H9 (cell line): ENCODE data around the gene HYI. TPM values are rescaled to one million over a fixed set of nuclear protein-coding genes. Genes with fewer than 3 reads are reported as not detected.

ENCODE experiments used
- DNase-seq: peaks from one replicate; pipeline ENCODE4 v3.0.0-alpha.2; 2017
- H2AFZ ChIP-seq: one replicate; pipeline ENCODE4 v1.6.1; 2013; ENCODE audit warnings: mild to moderate bottlenecking, low read length, control low read depth, moderate library complexity
- H2AK5ac ChIP-seq: 2 replicates; pipeline ENCODE4 v1.6.1; 2013; ENCODE audit warnings: low read length, control low read depth, mixed read lengths; ENCODE audit not compliant: insufficient read length
- H2BK120ac ChIP-seq: one replicate; pipeline ENCODE4 v1.6.1; 2013; ENCODE audit warnings: low read depth, mild to moderate bottlenecking, low read length, control low read depth, inconsistent platforms; ENCODE audit not compliant: poor library complexity, severe bottlenecking
- H2BK12ac ChIP-seq: 2 replicates; pipeline ENCODE4 v1.6.1; 2013; ENCODE audit warnings: low read length, control low read depth, mixed read lengths, low read depth; ENCODE audit not compliant: insufficient read length
- H2BK15ac ChIP-seq: 2 replicates; pipeline ENCODE4 v1.6.1; 2013; ENCODE audit warnings: low read depth, low read length, control low read depth
- H2BK20ac ChIP-seq: one replicate; pipeline ENCODE4 v1.6.1; 2013; ENCODE audit warnings: low read depth, mild to moderate bottlenecking, low read length, control low read depth, inconsistent platforms; ENCODE audit not compliant: poor library complexity, severe bottlenecking
- H2BK5ac ChIP-seq: 2 replicates; pipeline ENCODE4 v1.6.1; 2013; ENCODE audit warnings: low read length, control low read depth, mixed read lengths; ENCODE audit not compliant: insufficient read length
- H3K14ac ChIP-seq: 2 replicates; pipeline ENCODE4 v1.6.1; 2013; ENCODE audit warnings: low read length, control low read depth; ENCODE audit not compliant: insufficient read depth
- H3K18ac ChIP-seq: 2 replicates; pipeline ENCODE4 v1.6.1; 2013; ENCODE audit warnings: low read depth, mild to moderate bottlenecking, mixed read lengths, low read length, control low read depth; ENCODE audit not compliant: insufficient read length
- H3K23ac ChIP-seq: 2 replicates; pipeline ENCODE4 v1.6.1; 2013; ENCODE audit warnings: low read length, control low read depth, mixed read lengths, low read depth; ENCODE audit not compliant: insufficient read length
- H3K23me2 ChIP-seq: 2 replicates; pipeline ENCODE4 v1.6.1; 2013; ENCODE audit warnings: low read depth, mild to moderate bottlenecking, mixed read lengths, low read length, control low read depth; ENCODE audit not compliant: insufficient read length, poor library complexity, severe bottlenecking
- H3K27ac ChIP-seq: 2 replicates; pipeline ENCODE4 v1.5.1; 2013; ENCODE audit warnings: low read length, control low read depth, mixed read lengths, low read depth; ENCODE audit not compliant: insufficient read length
- H3K27me3 ChIP-seq: 2 replicates; pipeline ENCODE4 v1.6.1; 2013; ENCODE audit warnings: low read length, control low read depth, inconsistent platforms; ENCODE audit not compliant: insufficient read depth
- H3K4ac ChIP-seq: 2 replicates; pipeline ENCODE4 v1.6.1; 2013; ENCODE audit warnings: low read depth, mild to moderate bottlenecking, control low read depth, inconsistent platforms, low read length, moderate library complexity
- H3K4me1 ChIP-seq: 2 replicates; pipeline ENCODE4 v1.6.1; 2013; ENCODE audit warnings: low read length, control low read depth, inconsistent platforms; ENCODE audit not compliant: insufficient read depth
- H3K4me2 ChIP-seq: 2 replicates; pipeline ENCODE4 v1.6.1; 2013; ENCODE audit warnings: low read length, control low read depth, mixed read lengths; ENCODE audit not compliant: insufficient read length, insufficient read depth
- H3K56ac ChIP-seq: 2 replicates; pipeline ENCODE4 v1.6.1; 2013; ENCODE audit warnings: low read depth, mild to moderate bottlenecking, mixed read lengths, low read length, control low read depth; ENCODE audit not compliant: insufficient read length
- H3K79me1 ChIP-seq: 2 replicates; pipeline ENCODE4 v1.6.1; 2013; ENCODE audit warnings: low read depth, mild to moderate bottlenecking, moderate library complexity, low read length, control low read depth, inconsistent platforms; ENCODE audit not compliant: insufficient read depth, poor library complexity, severe bottlenecking
- H3K79me2 ChIP-seq: 2 replicates; pipeline ENCODE4 v1.6.1; 2013; ENCODE audit warnings: low read length, control low read depth, inconsistent platforms; ENCODE audit not compliant: insufficient read depth
- H3K9ac ChIP-seq: 2 replicates; pipeline ENCODE4 v1.6.1; 2013; ENCODE audit warnings: low read length, control low read depth, mixed read lengths; ENCODE audit not compliant: insufficient read length; ENCODE audit errors: extremely low read depth
- H3K9me3 ChIP-seq: one replicate; pipeline ENCODE4 v1.6.1; 2013; ENCODE audit warnings: low read depth, low read length, inconsistent platforms; ENCODE audit not compliant: control insufficient read depth
- H3T11ph ChIP-seq: one replicate; pipeline ENCODE4 v1.6.1; 2013; ENCODE audit warnings: mild to moderate bottlenecking, low read length, control low read depth, inconsistent platforms
- H4K20me1 ChIP-seq: one replicate; pipeline ENCODE4 v1.6.1; 2013; ENCODE audit not compliant: control insufficient read depth, insufficient read length, insufficient read depth
- H4K5ac ChIP-seq: 2 replicates; pipeline ENCODE4 v1.6.1; 2013; ENCODE audit warnings: low read depth, mild to moderate bottlenecking, mixed read lengths, low read length, control low read depth; ENCODE audit not compliant: insufficient read length
- H4K8ac ChIP-seq: replicated peaks from 2 replicates; pipeline ENCODE4 v1.6.1; 2013; ENCODE audit warnings: low read length, control low read depth, mixed read lengths, low read depth; ENCODE audit not compliant: insufficient read length
- H4K91ac ChIP-seq: 2 replicates; pipeline ENCODE4 v1.6.1; 2013; ENCODE audit warnings: low read depth, mild to moderate bottlenecking, moderate library complexity, mixed read lengths, low read length, control low read depth; ENCODE audit not compliant: insufficient read length
- H3K27ac Mint-ChIP-seq, 3 experiments: 2 replicates in 2 of 3; 3 replicates in 1 of 3; pipeline ENCODE4 v1.8.0; 2020 to 2021; ENCODE audit warnings: mixed read lengths in 3 of 3, mild to moderate bottlenecking in 1 of 3, moderate library complexity in 1 of 3
- H3K27me3 Mint-ChIP-seq: 2 replicates; pipeline ENCODE4 v1.8.0; 2021; ENCODE audit warnings: low read depth, mild to moderate bottlenecking, moderate library complexity, mixed read lengths
- H3K36me3 Mint-ChIP-seq, 3 experiments: 2 replicates in 2 of 3; 3 replicates in 1 of 3; pipeline ENCODE4 v1.8.0; 2020 to 2021; ENCODE audit warnings: low read depth in 3 of 3, mixed read lengths in 3 of 3; ENCODE audit not compliant: insufficient read depth in 1 of 3
- H3K4me1 Mint-ChIP-seq, 2 experiments: 2 replicates each; pipeline ENCODE4 v1.8.0; 2020; ENCODE audit warnings: mixed read lengths in 2 of 2
- H3K4me3 Mint-ChIP-seq, 2 experiments: 2 replicates in 1 of 2; 3 replicates in 1 of 2; pipeline ENCODE4 v1.8.0; 2020 to 2021; ENCODE audit warnings: mild to moderate bottlenecking in 2 of 2, mixed read lengths in 2 of 2, moderate library complexity in 1 of 2
- H3K9me3 Mint-ChIP-seq, 2 experiments: 2 replicates in 1 of 2; 3 replicates in 1 of 2; pipeline ENCODE4 v1.8.0; 2020; ENCODE audit warnings: mild to moderate bottlenecking in 2 of 2, mixed read lengths in 2 of 2, moderate library complexity in 1 of 2
- CTCF ChIP-seq: fragments of 200-600 bp; sonication (generic); conservative IDR thresholded peaks from 3 replicates; pipeline ENCODE4 v1.8.0; 2021; ENCODE audit warnings: antibody characterized with exemption, mild to moderate bottlenecking
- WGBS: extraction: QIAGEN DNeasy Blood & Tissue Kit; methylation state at CpG from one replicate; pipeline ENCODE4 v1.1.7; 2013; ENCODE audit warnings: missing lambda C conversion rate, low lambda C conversion rate, mixed read lengths; ENCODE audit not compliant: insufficient read length; ENCODE audit errors: extremely low coverage; 5-methylcytosine and 5-hydroxymethylcytosine counted together
- total RNA-seq: library from RNA; stranded (reverse); gene quantifications from 2 replicates; pipeline ENCODE4 v1.2.1, GENCODE V29; 2021

Gene HYI
- total RNA-seq, 1 experiment from 2014 or later: 16.1 TPM

DNA sequence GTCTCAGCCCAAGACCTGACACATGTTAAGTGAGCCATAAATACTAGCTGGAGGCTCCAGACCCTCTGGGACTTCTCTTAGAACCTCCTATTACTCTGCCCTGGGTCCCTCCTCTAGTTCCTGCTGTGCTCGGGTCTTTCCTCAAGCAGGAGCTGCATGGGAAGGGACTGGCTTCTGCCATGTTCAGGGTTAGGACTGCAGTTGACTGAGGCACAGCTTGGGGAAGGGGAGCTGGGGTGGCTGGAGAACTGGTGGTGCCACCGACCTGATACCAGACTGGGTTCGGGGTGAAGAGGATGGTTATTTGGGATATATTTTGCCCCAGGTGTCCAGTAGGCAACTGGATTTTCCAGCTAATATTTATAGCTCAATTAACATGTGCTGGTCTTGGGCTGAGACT is 15.7 kb downstream of the HYI start:
- Mint-ChIP-seq H3K9me3 (no peaks in the 10 kb centered on the region), H3K4me3 (no peak overlapping the region), H3K27me3 (no peaks in the 10 kb centered on the region), H3K4me1 (no peaks in the 10 kb centered on the region), H3K27ac (no peak overlapping the region; a peak in 2 of 7 replicates), H3K36me3 (peaks cover 4 to 38% (median 21%) of the 10 kb centered on the region in 3 experiments; a peak in 6 of 7 replicates)
- no peak overlapping the region for H4K91ac ChIP-seq
- no peak overlapping the region for H2AK5ac ChIP-seq
- no peaks in the 10 kb centered on the region for H3K79me1 ChIP-seq
- H2BK120ac ChIP-seq: no peak overlapping the region
- H3K4ac ChIP-seq: no peak overlapping the region
- H3K9me3 ChIP-seq: no peaks in the 10 kb centered on the region
- no peak overlapping the region for H3K9ac ChIP-seq
- no peak overlapping the region for H2AFZ ChIP-seq
- no peak overlapping the region for H4K5ac ChIP-seq
- H2BK5ac ChIP-seq: no peak overlapping the region
- no peak overlapping the region for H3K56ac ChIP-seq
- H3K23me2 ChIP-seq: no peaks in the 10 kb centered on the region
- H3K4me1 ChIP-seq: no peaks in the 10 kb centered on the region
- TF ChIP-seq CTCF: no peak
- no peak overlapping the region for H3K27ac ChIP-seq
- no peaks in the 10 kb centered on the region for H3K79me2 ChIP-seq
- H3K14ac ChIP-seq: no peak overlapping the region
- H4K8ac ChIP-seq: no peak overlapping the region
- no peak for DNase-seq
- no peak overlapping the region for H3K23ac ChIP-seq
- H3K18ac ChIP-seq: no peak overlapping the region
- H2BK12ac ChIP-seq: no peak overlapping the region
- no CpG with 5 or more reads among the region's 3 CpGs for WGBS
- H2BK15ac ChIP-seq: no peak overlapping the region
- no peak overlapping the region for H3K4me2 ChIP-seq
- H3T11ph ChIP-seq: no peak overlapping the region
- H4K20me1 ChIP-seq: no peaks in the 10 kb centered on the region
- H2BK20ac ChIP-seq: no peak overlapping the region
- no peaks in the 10 kb centered on the region for H3K27me3 ChIP-seq
